Measurements from ENCODE around the gene CRISPLD2. TPM values are rescaled to one million over a fixed set of nuclear protein-coding genes. Genes with fewer than 3 reads are reported as not detected.
"Not testable (repeated sequence)": the region's sequence is repeated elsewhere in the genome, so short reads cannot be mapped to it uniquely, and the experiment has no call there.

The CRISPLD2 gene
- total RNA-seq, 1 experiment from 2014 or later, result 3.0 TPM

DNA sequence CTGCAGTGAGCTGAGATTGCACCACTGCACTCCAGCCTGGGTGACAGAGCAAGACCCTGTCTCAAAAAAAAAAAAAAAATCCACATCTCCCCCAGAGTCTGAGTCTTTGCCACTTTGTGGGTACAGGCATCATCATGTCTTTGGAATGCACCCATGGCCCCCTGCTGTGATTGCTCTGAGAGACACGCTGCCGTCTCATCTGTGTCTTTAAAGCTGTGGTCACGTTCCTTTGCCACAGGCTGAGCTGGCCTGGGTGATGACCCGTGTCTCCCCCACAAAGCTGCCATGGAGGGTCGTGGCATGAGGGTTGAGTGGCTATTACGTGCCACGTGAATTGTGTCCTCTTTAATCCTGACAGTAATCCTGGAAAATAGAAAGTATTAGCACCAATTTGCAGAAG lies 20.2 kb downstream of the CRISPLD2 start:
- peak; percentile 90 for DNase-seq (ENCODE audit: low read depth)

- DNase-seq (ENCODE audit: low read depth), result no peak
Measured at GRCh38 chr16:84840687-84841627, 21.2 kb downstream of the CRISPLD2 start.

- DNase-seq (ENCODE audit: low read depth), result no peak
Measured at GRCh38 chr16:84841787-84842300, 22.1 kb downstream of the CRISPLD2 start.

GRCh38 chr16:84842516-84843148 lies 22.8 kb downstream of the CRISPLD2 start:
- DNase-seq (ENCODE audit: low read depth), result no peak

DNA sequence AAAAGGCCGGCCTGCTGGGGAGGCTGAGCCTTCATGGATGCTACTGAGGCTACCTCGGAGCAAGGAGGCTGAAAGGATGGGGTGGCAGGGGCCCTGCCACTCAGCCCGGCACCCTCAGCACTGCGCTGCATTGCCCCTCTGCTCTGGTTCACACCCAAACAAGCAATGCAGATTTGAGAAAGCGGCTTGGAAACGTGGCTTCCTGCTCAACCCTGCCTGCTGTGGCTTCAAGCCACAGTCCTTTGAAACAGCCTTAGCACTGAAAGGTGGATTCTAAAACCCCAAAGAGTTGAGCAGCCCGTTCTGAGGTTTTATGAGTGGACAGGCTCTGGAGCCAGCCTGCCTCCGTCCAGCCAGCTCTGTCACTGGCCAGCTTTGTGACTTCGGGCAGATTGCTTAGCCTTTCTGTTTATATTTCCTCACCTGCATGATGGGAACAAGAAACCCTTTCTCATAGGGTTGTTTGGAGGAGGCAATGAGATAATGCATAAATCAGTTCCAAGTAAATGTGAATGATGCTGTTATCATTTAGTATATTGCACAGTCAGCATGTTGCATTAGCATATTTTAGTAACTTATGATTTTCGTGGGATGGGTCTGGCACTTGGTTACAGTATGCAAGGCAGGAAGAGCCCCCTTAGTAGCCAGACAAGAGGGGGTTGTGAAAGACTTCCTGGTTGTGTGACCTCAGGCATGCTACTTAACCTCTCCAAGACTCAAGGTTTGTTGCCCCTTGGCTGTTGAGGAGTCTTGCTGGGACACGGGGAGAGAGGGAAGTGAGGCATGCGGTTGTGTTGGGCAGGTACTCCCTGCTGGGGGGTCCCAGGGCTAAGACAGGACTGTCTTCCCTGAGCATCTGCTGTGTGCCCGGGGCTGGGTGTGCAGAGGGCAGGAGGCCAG lies 23.6 kb downstream of the CRISPLD2 start:
- no peak for DNase-seq (ENCODE audit: low read depth)

DNA sequence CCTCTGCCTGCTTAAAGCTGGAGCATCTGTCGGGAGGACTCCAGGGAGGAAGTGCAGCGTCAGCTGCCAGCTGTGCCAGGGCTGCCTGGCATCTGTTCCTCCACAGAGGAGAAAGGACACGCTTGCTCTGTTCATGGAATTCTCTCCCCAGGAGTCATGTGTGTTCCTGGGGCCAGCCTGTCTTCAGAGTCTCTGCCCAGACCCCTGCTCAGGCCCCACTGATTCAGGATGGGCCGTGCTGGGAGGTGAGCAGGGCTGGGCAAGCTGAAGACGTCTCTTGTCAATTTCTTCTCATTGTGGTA lies 24.2 kb downstream of the CRISPLD2 start:
- peak; percentile 89 for DNase-seq (ENCODE audit: low read depth)

DNA sequence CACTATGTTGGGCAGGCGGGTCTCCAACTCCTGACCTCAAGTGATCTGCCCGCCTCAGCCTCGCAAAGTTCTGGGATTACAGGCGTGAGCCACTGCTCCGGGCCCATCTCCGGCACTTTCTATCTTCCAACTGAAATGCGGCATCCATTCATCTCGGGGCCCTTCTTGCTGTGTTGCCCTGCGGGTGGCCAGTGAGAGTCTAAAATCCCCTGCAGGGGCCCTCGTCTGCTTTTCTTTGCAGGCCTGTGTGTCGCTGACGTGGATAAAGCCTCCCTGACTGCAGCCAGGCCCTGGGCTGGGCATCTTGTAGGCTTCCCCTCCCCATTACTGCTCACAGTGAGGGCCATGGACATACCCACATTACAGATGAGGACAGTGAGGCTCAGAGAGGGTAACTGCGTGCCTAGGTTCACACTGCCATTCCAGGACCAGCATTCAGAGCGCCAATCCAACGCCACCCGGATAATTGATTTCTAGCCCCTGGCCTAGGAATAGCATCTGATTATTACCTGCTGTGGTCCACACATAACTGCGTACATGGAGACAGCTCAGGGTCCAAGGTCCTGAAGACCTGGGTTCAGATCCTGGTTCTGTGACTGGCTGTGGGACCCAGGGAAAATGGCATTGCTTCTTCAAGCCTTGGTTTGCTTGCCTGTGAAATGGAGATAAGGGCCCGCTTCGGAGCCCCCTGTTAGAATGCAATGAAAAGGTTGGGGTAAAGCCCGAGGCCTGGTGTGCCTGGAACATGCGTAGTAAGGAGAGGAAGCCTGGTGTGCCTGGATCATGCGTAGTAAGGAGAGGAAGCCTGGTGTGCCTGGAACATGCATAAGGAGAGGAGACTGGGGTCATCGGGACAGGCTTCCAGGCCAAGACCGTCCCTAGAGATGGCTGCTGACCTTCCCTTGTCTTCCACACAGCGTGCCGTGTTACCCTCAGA lies 25.0 kb downstream of the CRISPLD2 start:
- DNase-seq (ENCODE audit: low read depth), result no peak

- DNase-seq (ENCODE audit: low read depth), result no peak
Measured at GRCh38 chr16:84845496-84846002, 25.8 kb downstream of the CRISPLD2 start.

- no peak for DNase-seq (ENCODE audit: low read depth)
Measured at GRCh38 chr16:84847564-84848355, 28.0 kb downstream of the CRISPLD2 start.

GRCh38 chr16:84848986-84849634 lies 29.3 kb downstream of the CRISPLD2 start:
- DNase-seq (ENCODE audit: low read depth), result no peak

- DNase-seq (ENCODE audit: low read depth), result no peak
Measured at GRCh38 chr16:84849751-84850150, 30.0 kb downstream of the CRISPLD2 start.

- DNase-seq (ENCODE audit: low read depth), result no peak
Measured at GRCh38 chr16:84850714-84851113, 30.9 kb downstream of the CRISPLD2 start.

DNA sequence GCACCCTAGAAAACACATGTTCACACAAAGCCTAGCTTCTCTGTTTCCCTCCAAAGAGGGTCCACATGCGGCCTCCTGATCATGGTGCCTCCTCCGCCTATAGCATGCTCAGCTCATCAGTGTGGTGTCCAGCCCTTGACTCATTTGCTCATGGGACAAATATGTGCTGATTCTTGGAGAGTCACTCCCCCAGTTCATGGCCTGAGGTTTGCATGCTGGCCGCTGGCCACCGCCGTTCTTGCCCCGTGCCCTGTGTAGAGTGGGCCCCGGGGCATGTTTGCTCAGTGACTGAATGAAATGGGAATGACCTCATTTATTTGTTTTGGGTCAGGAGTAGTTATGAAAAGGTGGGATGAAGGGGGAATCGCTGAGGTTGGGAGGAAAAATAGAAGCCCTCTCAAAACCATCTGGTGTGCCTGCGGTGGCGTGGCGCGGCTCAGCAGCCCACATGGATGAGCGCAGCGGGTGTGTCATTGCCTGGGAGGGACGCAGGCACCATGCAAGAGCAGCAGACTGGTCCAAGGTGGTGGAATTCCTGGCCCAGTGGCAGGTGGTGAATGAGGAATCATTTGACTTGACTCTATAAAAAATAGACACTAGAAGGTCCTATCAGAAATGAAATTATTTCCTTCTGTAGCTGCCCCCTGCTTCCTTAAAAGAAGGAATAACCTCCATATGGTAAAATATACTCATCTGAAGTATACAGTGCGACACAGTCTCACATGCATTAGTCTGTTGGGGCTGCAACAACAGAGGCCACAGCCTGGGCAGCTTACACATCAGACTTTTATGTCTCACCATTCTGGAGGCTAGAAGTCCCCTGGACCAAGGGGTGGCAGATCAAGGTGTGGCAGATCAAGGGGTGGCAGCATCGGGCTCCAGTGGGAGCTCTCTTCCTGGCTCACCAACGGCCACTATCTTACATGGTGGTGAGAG lies 31.7 kb downstream of the CRISPLD2 start:
- peak; percentile 93 for DNase-seq (ENCODE audit: low read depth)

DNA sequence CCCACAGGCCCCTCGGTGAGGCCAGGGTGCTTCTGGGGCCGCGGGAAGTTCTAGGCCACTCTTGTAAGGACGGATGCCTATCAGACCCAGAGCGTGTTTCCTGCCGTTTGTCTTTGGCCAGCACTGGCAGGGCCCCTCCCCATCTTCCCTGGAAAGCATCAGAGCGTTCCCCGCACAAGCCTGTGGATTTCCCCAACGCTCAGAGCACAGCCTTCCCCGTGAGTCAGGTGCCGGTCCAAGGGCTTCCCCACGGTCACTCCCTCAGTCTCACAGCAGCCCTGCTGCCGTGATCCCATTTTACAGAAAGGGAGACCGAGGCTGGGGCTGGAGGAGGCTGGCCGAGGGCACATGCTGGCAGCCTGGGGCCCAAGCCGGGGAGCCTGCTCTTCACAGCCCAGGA lies 33.7 kb downstream of the CRISPLD2 start:
- DNase-seq (ENCODE audit: low read depth), result no peak

DNA sequence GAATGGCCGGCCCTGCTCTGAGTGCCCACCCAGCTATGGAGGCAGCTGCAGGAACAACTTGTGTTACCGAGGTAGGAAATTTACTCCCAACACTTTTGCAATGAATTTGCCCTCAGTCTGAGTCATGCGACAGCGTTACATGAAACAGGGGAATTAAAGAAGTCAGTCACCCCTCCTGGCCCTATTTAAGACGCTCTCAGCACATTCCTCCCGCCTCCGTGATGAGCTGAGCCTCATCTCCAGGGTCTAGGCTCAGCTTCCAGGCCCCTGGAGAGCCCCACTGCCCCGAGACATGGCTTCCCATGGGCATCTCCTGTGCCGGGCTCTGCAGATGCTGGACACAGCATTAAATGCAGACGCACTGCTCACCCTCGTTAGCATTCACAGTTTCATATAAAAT lies 35.0 kb downstream of the CRISPLD2 start:
- DNase-seq (ENCODE audit: low read depth), result no peak

GRCh38 chr16:84855435-84856202 lies 35.8 kb downstream of the CRISPLD2 start:
- not testable (repeated sequence) for DNase-seq (ENCODE audit: low read depth)

- not testable (repeated sequence) for DNase-seq (ENCODE audit: low read depth)
Measured at GRCh38 chr16:84856203-84856581, 36.4 kb downstream of the CRISPLD2 start.
